ENCODE results near the gene TMEM163. TPM values are rescaled to one million over a fixed set of nuclear protein-coding genes. Genes with fewer than 3 reads are reported as not detected.
"Not testable (repeated sequence)": the region's sequence is repeated elsewhere in the genome, so short reads cannot be mapped to it uniquely, and the experiment has no call there.

Gene TMEM163
- under 1 TPM; 0.13 to 0.20 (median 0.14) TPM for total RNA-seq

- peak within 1 kb of the TSS; percentile 76 for H3K4me3 Mint-ChIP-seq
- peaks cover 64% of the 10 kb centered on the region for H3K27me3 Mint-ChIP-seq (ENCODE audit: low read depth)
- H3K9me3 Mint-ChIP-seq: no peaks in the 10 kb centered on the region
- ATAC-seq: peak; percentile 57 to 67
- no peaks in the 10 kb centered on the region for H3K36me3 Mint-ChIP-seq (ENCODE audit: insufficient read depth)
- H3K4me1 Mint-ChIP-seq (ENCODE audit: low read depth): peaks cover 20% of the 10 kb centered on the region
- DNase-seq: no peak
Observed at GRCh38 chr2:134718817-134719814, at the start of gene TMEM163. Gene TMEM163, minus strand, starts transcription at chr2:134719000.

DNA sequence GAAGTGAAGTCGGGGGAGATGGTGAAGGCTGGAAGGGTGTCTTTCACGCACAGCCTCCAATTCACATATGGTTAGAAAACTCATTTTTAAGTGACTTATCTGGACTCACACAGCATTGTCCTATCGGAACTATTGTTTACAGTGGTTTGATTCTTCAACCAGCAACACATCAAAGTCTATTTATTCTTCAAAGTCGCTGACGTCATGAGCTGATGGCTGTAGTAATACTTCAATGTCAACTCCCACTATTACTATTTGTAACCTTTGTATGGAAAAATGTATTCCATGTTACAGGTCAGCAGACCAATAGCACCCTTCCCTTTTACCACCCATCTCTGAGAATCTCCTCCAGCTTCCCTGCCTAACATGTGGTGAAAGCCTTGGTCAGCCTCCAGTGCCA, 47.8 kb upstream of the TMEM163 start:
- DNase-seq (no peak), ATAC-seq (no peak)
- Mint-ChIP-seq H3K9me3 (no peaks in the 10 kb centered on the region), H3K27me3 (ENCODE audit: low read depth) (peaks cover 10% of the 10 kb centered on the region), H3K4me1 (ENCODE audit: low read depth) (no peaks in the 10 kb centered on the region), H3K4me3 (no peak overlapping the region), H3K36me3 (ENCODE audit: insufficient read depth) (no peaks in the 10 kb centered on the region)

- ATAC-seq: no peak
- no peak for DNase-seq
- Mint-ChIP-seq H3K4me1 (ENCODE audit: low read depth) (no peaks in the 10 kb centered on the region), H3K9me3 (no peaks in the 10 kb centered on the region), H3K4me3 (no peak overlapping the region), H3K36me3 (ENCODE audit: insufficient read depth) (no peaks in the 10 kb centered on the region), H3K27me3 (ENCODE audit: low read depth) (peaks cover 11% of the 10 kb centered on the region)
Observed at GRCh38 chr2:134765987-134766386, 47.2 kb upstream of the TMEM163 start.

DNA sequence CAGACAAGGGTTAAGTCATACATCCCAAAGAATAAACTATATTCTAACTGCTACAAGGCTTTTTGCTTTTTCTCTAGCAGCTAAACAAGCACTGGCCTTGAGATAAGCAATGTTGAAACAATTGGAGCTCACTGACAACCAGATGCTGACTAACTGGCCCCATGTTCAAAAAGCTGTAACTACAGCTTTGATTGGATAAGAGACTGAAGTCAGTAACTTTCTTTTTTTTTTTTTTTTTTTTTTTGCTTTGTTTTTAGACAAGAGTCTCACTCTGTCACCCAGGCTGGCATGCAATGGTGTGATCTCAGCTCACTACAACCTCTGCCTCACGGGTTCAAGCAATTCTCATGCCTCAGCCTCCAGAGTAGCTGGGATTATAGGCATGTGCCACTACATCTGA, 45.4 kb upstream of the TMEM163 start:
- DNase-seq: no peak
- ATAC-seq: no peak
- H3K9me3 Mint-ChIP-seq: no peaks in the 10 kb centered on the region
- peaks cover 13% of the 10 kb centered on the region for H3K27me3 Mint-ChIP-seq (ENCODE audit: low read depth)
- no peaks in the 10 kb centered on the region for H3K36me3 Mint-ChIP-seq (ENCODE audit: insufficient read depth)
- no peaks in the 10 kb centered on the region for H3K4me1 Mint-ChIP-seq (ENCODE audit: low read depth)
- H3K4me3 Mint-ChIP-seq: no peak overlapping the region

GRCh38 chr2:134763164-134763710, 44.4 kb upstream of the TMEM163 start:
- H3K4me1 Mint-ChIP-seq (ENCODE audit: low read depth): peaks cover 2% of the 10 kb centered on the region
- ATAC-seq (no peak), DNase-seq (no peak)
- no peak overlapping the region for H3K4me3 Mint-ChIP-seq
- peaks cover 13% of the 10 kb centered on the region for H3K27me3 Mint-ChIP-seq (ENCODE audit: low read depth)
- H3K36me3 Mint-ChIP-seq (ENCODE audit: insufficient read depth): no peaks in the 10 kb centered on the region
- peaks cover 5% of the 10 kb centered on the region for H3K9me3 Mint-ChIP-seq

DNA sequence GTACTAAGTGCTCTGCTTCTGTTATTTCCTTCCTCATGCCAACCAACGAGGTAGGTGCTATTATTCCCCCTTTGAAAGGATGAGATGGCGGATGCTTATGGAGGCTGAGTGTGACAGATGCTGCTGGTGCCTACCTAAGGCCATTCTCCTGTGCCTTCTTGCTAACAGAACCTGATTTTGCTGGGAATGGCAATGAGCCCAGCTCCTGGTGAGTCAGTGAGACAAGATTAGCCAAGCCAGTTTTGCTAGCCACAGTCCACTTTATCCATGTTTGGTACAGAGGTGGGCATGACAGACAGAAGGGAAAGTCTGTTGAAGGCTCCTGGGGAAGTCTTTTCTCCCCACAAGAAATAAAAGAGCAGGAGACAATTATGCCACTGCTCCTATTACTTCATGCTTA, 43.7 kb upstream of the TMEM163 start:
- ATAC-seq: no peak
- H3K36me3 Mint-ChIP-seq (ENCODE audit: insufficient read depth): no peaks in the 10 kb centered on the region
- H3K9me3 Mint-ChIP-seq: peaks cover 8% of the 10 kb centered on the region
- no peak for DNase-seq
- no peak overlapping the region for H3K4me3 Mint-ChIP-seq
- peaks cover 13% of the 10 kb centered on the region for H3K27me3 Mint-ChIP-seq (ENCODE audit: low read depth)
- peaks cover 5% of the 10 kb centered on the region for H3K4me1 Mint-ChIP-seq (ENCODE audit: low read depth)

GRCh38 chr2:134760385-134760784, 41.6 kb upstream of the TMEM163 start:
- Mint-ChIP-seq H3K4me3 (no peak overlapping the region), H3K27me3 (ENCODE audit: low read depth) (peaks cover 22% of the 10 kb centered on the region), H3K9me3 (peaks cover 10% of the 10 kb centered on the region), H3K36me3 (ENCODE audit: insufficient read depth) (no peaks in the 10 kb centered on the region), H3K4me1 (ENCODE audit: low read depth) (peaks cover 7% of the 10 kb centered on the region)
- no peak for ATAC-seq
- no peak for DNase-seq

DNA sequence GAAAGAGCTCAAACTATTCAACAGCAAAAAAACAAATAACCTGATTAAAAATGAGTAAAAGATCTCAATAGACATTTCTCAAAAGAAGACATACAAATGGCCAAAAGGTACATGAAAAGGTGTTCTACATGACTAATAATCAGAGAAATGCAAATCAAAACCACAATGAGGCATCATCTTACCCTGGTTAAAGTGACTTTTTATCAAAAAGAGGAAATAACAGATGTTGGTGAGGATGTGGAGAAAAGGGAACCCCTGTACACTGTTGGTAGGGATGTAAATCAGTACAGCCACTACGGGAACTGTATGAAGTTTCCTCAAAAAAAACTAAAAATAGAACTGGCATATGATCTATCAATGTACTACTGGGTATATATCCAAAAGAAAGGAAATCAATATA, 39.8 kb upstream of the TMEM163 start:
- peaks cover 29% of the 10 kb centered on the region for H3K27me3 Mint-ChIP-seq (ENCODE audit: low read depth)
- peak in 1 of 2 donors; percentile 43 for ATAC-seq
- peaks cover 7% of the 10 kb centered on the region for H3K4me1 Mint-ChIP-seq (ENCODE audit: low read depth)

DNA sequence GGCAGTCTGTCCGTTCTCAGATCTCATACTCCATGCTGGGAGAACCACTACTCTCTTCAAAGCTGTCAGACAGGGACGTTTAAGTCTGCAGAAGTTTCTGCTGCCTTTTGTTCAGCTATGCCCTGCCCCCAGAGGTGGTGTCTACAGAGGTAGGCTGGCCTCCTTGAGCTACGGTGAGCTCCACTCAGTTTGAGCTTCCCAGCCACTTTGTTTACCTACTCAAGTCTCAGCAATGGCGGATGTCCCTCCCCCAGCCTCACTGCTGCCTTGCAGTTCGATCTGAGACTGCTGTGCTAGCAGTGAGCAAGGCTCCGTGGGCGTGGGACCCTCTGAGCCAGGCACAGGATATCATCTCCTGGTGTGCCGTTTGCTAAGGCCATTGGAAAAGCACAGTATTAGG, 33.2 kb upstream of the TMEM163 start:
- not testable (repeated sequence) for H3K36me3 Mint-ChIP-seq (ENCODE audit: insufficient read depth); ATAC-seq; H3K4me3 Mint-ChIP-seq; H3K9me3 Mint-ChIP-seq; H3K4me1 Mint-ChIP-seq (ENCODE audit: low read depth); DNase-seq
- peaks cover 54% of the 10 kb centered on the region for H3K27me3 Mint-ChIP-seq (ENCODE audit: low read depth)

More for the DNA sequence above, 39.8 kb upstream of the TMEM163 start:
- Mint-ChIP-seq H3K4me3 (no peak overlapping the region), H3K9me3 (peaks cover 10% of the 10 kb centered on the region), H3K36me3 (ENCODE audit: insufficient read depth) (peaks cover 1% of the 10 kb centered on the region)
- DNase-seq: no peak

GRCh38 chr2:134745546-134745945, 26.7 kb upstream of the TMEM163 start:
- no peak overlapping the region for H3K4me3 Mint-ChIP-seq
- no peak for ATAC-seq
- peaks cover 10% of the 10 kb centered on the region for H3K4me1 Mint-ChIP-seq (ENCODE audit: low read depth)
- DNase-seq: no peak
- H3K9me3 Mint-ChIP-seq: no peaks in the 10 kb centered on the region
- no peaks in the 10 kb centered on the region for H3K36me3 Mint-ChIP-seq (ENCODE audit: insufficient read depth)
- H3K27me3 Mint-ChIP-seq (ENCODE audit: low read depth): peaks cover 17% of the 10 kb centered on the region

DNA sequence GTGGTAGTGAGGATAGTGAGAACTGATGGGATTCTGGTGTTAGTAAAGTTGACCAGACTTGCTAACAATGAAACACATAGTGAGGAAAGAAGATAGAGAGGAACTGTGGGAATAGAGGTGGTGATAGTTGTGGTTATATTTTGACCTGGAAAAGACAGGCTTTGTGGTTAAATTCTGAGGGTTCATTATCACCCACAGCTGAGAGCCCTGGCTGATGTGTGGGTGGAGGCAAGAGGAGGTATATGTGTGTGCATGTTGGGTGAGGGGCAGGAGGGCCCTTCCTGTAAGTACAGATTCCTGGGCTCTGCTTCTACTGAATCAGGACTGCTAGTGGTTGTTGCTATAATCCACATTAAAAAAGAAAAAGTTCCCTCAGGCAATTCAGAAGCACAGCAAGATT, 26.2 kb upstream of the TMEM163 start:
- no peaks in the 10 kb centered on the region for H3K9me3 Mint-ChIP-seq
- H3K4me3 Mint-ChIP-seq: no peak overlapping the region
- no peak for ATAC-seq
- H3K27me3 Mint-ChIP-seq (ENCODE audit: low read depth): peaks cover 16% of the 10 kb centered on the region
- no peaks in the 10 kb centered on the region for H3K36me3 Mint-ChIP-seq (ENCODE audit: insufficient read depth)
- no peak for DNase-seq
- H3K4me1 Mint-ChIP-seq (ENCODE audit: low read depth): peaks cover 10% of the 10 kb centered on the region

DNA sequence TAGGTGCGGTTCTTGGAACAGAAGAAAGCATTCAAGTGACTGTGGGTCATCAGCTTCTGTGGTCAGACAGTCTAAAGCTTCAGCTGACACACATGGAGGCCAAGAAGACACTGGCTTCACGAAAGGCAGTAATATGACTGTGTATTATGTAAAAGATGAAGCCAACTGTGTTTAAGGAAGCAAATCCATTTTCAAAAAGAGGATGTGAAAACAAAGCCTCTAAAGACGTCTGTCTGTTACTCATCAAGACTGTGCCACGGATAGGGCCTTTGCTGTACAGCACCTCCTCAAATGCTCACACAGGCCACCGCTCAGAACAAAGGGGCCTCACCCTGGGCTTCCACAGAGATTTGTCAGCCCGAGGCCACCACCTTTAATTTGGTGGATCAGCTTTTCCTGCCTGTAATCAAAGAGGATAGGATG, 21.1 kb upstream of the TMEM163 start:
- Mint-ChIP-seq H3K27me3 (ENCODE audit: low read depth) (peaks cover 14% of the 10 kb centered on the region), H3K9me3 (no peaks in the 10 kb centered on the region), H3K36me3 (ENCODE audit: insufficient read depth) (no peaks in the 10 kb centered on the region), H3K4me3 (no peak overlapping the region), H3K4me1 (ENCODE audit: low read depth) (peaks cover 3% of the 10 kb centered on the region)
- DNase-seq (no peak), ATAC-seq (no peak)

DNA sequence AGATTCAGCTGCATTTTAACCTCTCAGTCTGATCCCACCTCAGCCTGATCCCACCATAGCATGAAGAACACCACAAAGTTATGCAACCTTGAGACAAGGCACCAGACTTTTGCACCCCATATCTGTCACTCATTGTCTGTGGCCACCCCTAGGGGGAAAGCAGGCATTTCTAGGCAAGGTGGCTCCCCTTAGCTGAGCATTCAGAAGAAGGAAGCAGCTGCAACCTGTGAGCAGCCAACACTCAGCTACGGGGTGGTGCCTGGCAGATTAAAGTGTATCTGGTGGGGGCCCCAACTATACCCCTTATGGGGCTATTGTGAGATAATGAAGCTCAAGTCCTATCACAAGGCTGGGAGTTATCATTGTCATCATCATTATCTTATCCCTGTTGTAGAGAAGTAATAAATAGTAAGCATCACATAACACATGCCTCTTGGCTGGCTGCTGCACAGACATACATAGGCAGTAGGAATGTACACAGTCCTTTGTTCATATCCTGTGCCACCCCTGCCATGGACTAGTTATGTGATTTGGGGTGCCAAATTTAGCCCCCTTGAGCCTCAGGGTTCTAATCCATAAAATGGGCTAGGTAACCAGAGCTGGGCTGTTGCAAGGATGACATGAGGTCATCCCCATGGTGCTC, 20.6 kb upstream of the TMEM163 start:
- no peak for DNase-seq
- ATAC-seq: no peak
- Mint-ChIP-seq H3K4me3 (no peak overlapping the region), H3K9me3 (no peaks in the 10 kb centered on the region), H3K27me3 (ENCODE audit: low read depth) (peaks cover 20% of the 10 kb centered on the region), H3K4me1 (ENCODE audit: low read depth) (no peaks in the 10 kb centered on the region), H3K36me3 (ENCODE audit: insufficient read depth) (no peaks in the 10 kb centered on the region)

GRCh38 chr2:134738141-134738870, 19.5 kb upstream of the TMEM163 start:
- no peak for ATAC-seq
- no peaks in the 10 kb centered on the region for H3K9me3 Mint-ChIP-seq
- H3K27me3 Mint-ChIP-seq (ENCODE audit: low read depth): peaks cover 21% of the 10 kb centered on the region
- no peaks in the 10 kb centered on the region for H3K4me1 Mint-ChIP-seq (ENCODE audit: low read depth)
- H3K4me3 Mint-ChIP-seq: no peak overlapping the region
- DNase-seq: no peak
- no peaks in the 10 kb centered on the region for H3K36me3 Mint-ChIP-seq (ENCODE audit: insufficient read depth)

Data from activated T-cell treated with anti-CD3 and anti-CD28 coated beads, Interleukin-2, amount 50 U/mL, for 4 hours (primary cell).